HepG2 (cell line): ENCODE data around the gene PPHLN1. TPM values are rescaled to one million over a fixed set of nuclear protein-coding genes. Genes with fewer than 3 reads are reported as not detected.

ENCODE experiments used
- ATAC-seq: fragments of 200-7000 bp; cut with Tn5 transposase; 3 replicates; pipeline ENCODE4 v1.9.1; 2020; ENCODE audit warnings: mild to moderate bottlenecking, moderate library complexity
- BruUV-seq: library from RNA; stranded (reverse); fragments of 400-500 nt; replicated peaks from 2 replicates; lab custom pipeline; 2021; lab: Mats Ljungman, UMichigan
- CTCF ChIA-PET: fragments of 300-600 bp; formaldehyde crosslinking; extraction: SDS; loops from one replicate; lab custom pipeline; 2021; ENCODE audit warnings: low total read pairs, inconsistent platforms, low intra/inter-chr PET ratio; lab: Yijun Ruan, JAX
- POLR2A ChIA-PET: fragments of 350-600 bp; sonication (Branson Sonifier 250); formaldehyde crosslinking; loops from one replicate; lab custom pipeline; 2020; ENCODE audit warnings: antibody characterized with exemption, inconsistent platforms; lab: Yijun Ruan, JAX
- DNase-seq: peaks from one replicate; pipeline ENCODE4 v3.0.0-alpha.2; 2015; ENCODE audit warnings: low spot score
- FAIRE-seq: peaks from 3 replicates; lab custom pipeline; 2011; peaks lifted over from hg19 to GRCh38; lab: Jason Lieb, UNC
- H2AFZ ChIP-seq: one replicate; pipeline ENCODE4 v1.6.1; 2011; ENCODE audit warnings: low read length, inconsistent platforms
- H3K27ac ChIP-seq: fragments of 300-600 bp; 3 replicates; pipeline ENCODE4 v1.8.0; 2011; ENCODE audit warnings: mixed run types, mild to moderate bottlenecking, mixed read lengths, low read length, inconsistent platforms; ENCODE audit not compliant: insufficient read depth; ENCODE audit errors: extremely low read length
- H3K27me3 ChIP-seq, 2 experiments: fragments of 200-600 bp in 1 of 2; 2 replicates in 1 of 2; 3 replicates in 1 of 2; pipeline versions ENCODE4 v1.6.0 to v1.8.0; 2011; ENCODE audit warnings: low read length in 2 of 2, mild to moderate bottlenecking in 2 of 2, moderate library complexity in 2 of 2, inconsistent platforms in 1 of 2; ENCODE audit not compliant: insufficient read depth in 2 of 2, control insufficient read depth in 1 of 2
- H3K36me3 ChIP-seq, 2 experiments: fragments of 200-600 bp in 1 of 2; replicated peaks in 1 of 2; 2 replicates in 1 of 2; 3 replicates in 1 of 2; pipeline versions ENCODE4 v1.5.1 to v1.8.0; 2011; ENCODE audit warnings: low read length in 2 of 2, inconsistent platforms in 1 of 2; ENCODE audit not compliant: insufficient read depth in 2 of 2, control insufficient read depth in 1 of 2
- H3K4me1 ChIP-seq: 2 replicates; pipeline ENCODE4 v1.5.1; 2012; ENCODE audit warnings: low read length, inconsistent platforms; ENCODE audit not compliant: insufficient read depth
- H3K4me2 ChIP-seq: 2 replicates; pipeline ENCODE4 v1.6.0; 2011; ENCODE audit warnings: low read depth, low read length, inconsistent platforms
- H3K4me3 ChIP-seq, 3 experiments: fragments of 200-600 bp in 1 of 3; sonication (generic), shearing (Covaris generic) in 1 of 3; replicated peaks in 1 of 3; 2 replicates each; pipeline ENCODE4 v1.5.1; 2011 to 2016; ENCODE audit warnings: low read length in 3 of 3, inconsistent platforms in 2 of 3, low read depth in 2 of 3, mild to moderate bottlenecking in 2 of 3, control low read depth in 1 of 3, mixed read lengths in 1 of 3; ENCODE audit not compliant: insufficient read depth in 1 of 3
- H3K79me2 ChIP-seq: one replicate; pipeline ENCODE4 v1.6.1; 2011; ENCODE audit warnings: low read length, inconsistent platforms; ENCODE audit not compliant: insufficient read depth
- H3K9ac ChIP-seq: 2 replicates; pipeline ENCODE4 v1.6.0; 2011; ENCODE audit warnings: mild to moderate bottlenecking, low read depth, low read length, inconsistent platforms; ENCODE audit not compliant: insufficient read depth
- H3K9me3 ChIP-seq: 2 replicates; pipeline ENCODE4 v1.5.1; 2012; ENCODE audit warnings: mild to moderate bottlenecking, low read length
- H4K20me1 ChIP-seq: 2 replicates; pipeline ENCODE4 v1.6.0; 2011; ENCODE audit warnings: inconsistent platforms, mild to moderate bottlenecking, low read length, moderate library complexity; ENCODE audit not compliant: insufficient read depth
- ATF4 ChIP-seq, 2 experiments: fragments of 450-650 bp in 1 of 2; sonication (generic) in 1 of 2; formaldehyde crosslinking; IDR thresholded peaks; 2 replicates each; pipeline versions ENCODE4 v1.5.0 to v1.8.0; 2020 to 2022; ENCODE audit warnings: mild to moderate bottlenecking in 1 of 2, missing genetic modification reagents in 1 of 2
- MAFK ChIP-seq, 2 experiments: IDR thresholded peaks in 1 of 2; conservative IDR thresholded peaks in 1 of 2; 2 replicates each; pipeline ENCODE4 v1.6.1; 2011; ENCODE audit warnings: improper control_type of control experiment in 2 of 2, low read length in 2 of 2
- MTF1 ChIP-seq: sonication (generic); formaldehyde crosslinking; IDR thresholded peaks from 2 replicates; pipeline ENCODE4 v1.5.0; 2020; ENCODE audit warnings: missing genetic modification reagents
- SAFB2 ChIP-seq: sonication (generic); formaldehyde crosslinking; IDR thresholded peaks from 2 replicates; pipeline ENCODE4 v1.5.1; 2020; ENCODE audit warnings: missing genetic modification reagents, low read depth, mild to moderate bottlenecking, borderline replicate concordance
- TCF7 ChIP-seq: sonication (generic); IDR thresholded peaks from 2 replicates; pipeline ENCODE4 v1.6.1; 2016; ENCODE audit warnings: antibody characterized with exemption, low read depth
- TIGD3 ChIP-seq: sonication (generic); formaldehyde crosslinking; IDR thresholded peaks from 2 replicates; pipeline ENCODE4 v1.5.1; 2020; ENCODE audit warnings: mild to moderate bottlenecking, missing genetic modification reagents, borderline replicate concordance
- ZBTB42 ChIP-seq: sonication (generic); formaldehyde crosslinking; IDR thresholded peaks from 2 replicates; pipeline ENCODE4 v1.5.0; 2020; ENCODE audit warnings: mild to moderate bottlenecking, missing genetic modification reagents
- ZNF18 ChIP-seq: sonication (generic); formaldehyde crosslinking; IDR thresholded peaks from 2 replicates; pipeline ENCODE4 v1.8.0; 2022; ENCODE audit warnings: mild to moderate bottlenecking, missing genetic modification reagents; ENCODE audit not compliant: insufficient replicate concordance
- ZNF34 ChIP-seq: sonication (generic); formaldehyde crosslinking; IDR thresholded peaks from 2 replicates; pipeline ENCODE4 v1.4.0; 2020; ENCODE audit warnings: mild to moderate bottlenecking, missing genetic modification reagents, borderline replicate concordance
- ZNF432 ChIP-seq: sonication (generic); formaldehyde crosslinking; IDR thresholded peaks from 2 replicates; pipeline ENCODE4 v1.5.0; 2020; ENCODE audit warnings: missing genetic modification reagents, mild to moderate bottlenecking, borderline replicate concordance
- ZNF451 ChIP-seq: sonication (generic); formaldehyde crosslinking; IDR thresholded peaks from 2 replicates; pipeline ENCODE4 v1.5.0; 2020; ENCODE audit warnings: mild to moderate bottlenecking, missing genetic modification reagents
- WGBS: methylation state at CpG from one replicate; pipeline ENCODE4 v1.1.6; 2017; ENCODE audit warnings: low lambda C conversion rate; 5-methylcytosine and 5-hydroxymethylcytosine counted together
- in situ Hi-C: cut with HindIII; loops from 2 replicates; pipeline ENCODE4 v1.10.0; 2017; ENCODE audit warnings: low pct_unique_long_range_greater_than_20kb; ENCODE audit not compliant: extremely low pct_ligation_motif_present
- intact Hi-C: fragments of 100-400 bp; cut with micrococcal nuclease; formaldehyde crosslinking; loops from one replicate; pipeline ENCODE4 v1.10.0; 2022; ENCODE audit not compliant: unreplicated experiment
- polyA plus RNA-seq, 8 experiments: library from polyadenylated mRNA; depleted of rRNA in 3 of 8; stranded (reverse) in 7 of 8; unstranded in 1 of 8; fragments of >200 nt; fragmentation: Illumina TruSeq in 4 of 8; extraction: Trizol in 4 of 8; gene quantifications; 2 replicates each; pipeline versions ENCODE4 v1.2.1 to v1.2.3, GENCODE V29; 2011 to 2016; ENCODE audit warnings: low read depth in 4 of 8, missing spikeins in 1 of 8, mixed read lengths in 1 of 8; ENCODE audit not compliant: insufficient read depth in 1 of 8
- total RNA-seq, 5 experiments: library from RNA; depleted of rRNA; stranded (reverse); fragments of >200 nt; fragmentation: Illumina TruSeq; extraction: Trizol; gene quantifications; 2 replicates each; pipeline ENCODE4 v1.2.3, GENCODE V29; 2016; ENCODE audit warnings: low read depth in 1 of 5

Gene PPHLN1
- total and polyA plus RNA-seq, 2 of the 13 experiments (the other 11 are each of a cell fraction or from before 2014, with no cell fraction given) = 43.4 to 66.0 TPM

GRCh38 chr12:42396473-42397259 is 70.7 kb downstream of the PPHLN1 start:
- H3K27me3 ChIP-seq = no peaks in the 10 kb centered on the region
- ChIA-PET CTCF (no interaction called here), POLR2A (no interaction called here)
- ATAC-seq = no peak
- no peak overlapping the region for H3K9ac ChIP-seq
- 96% methylated on average over 3 of the region's 3 CpGs for WGBS
- intact Hi-C loops (no loop called here), in situ Hi-C loops (no loop called here)
- no peak for TF ChIP-seq ZBTB42 (CRISPR knock-in tag)
- no peak for TF ChIP-seq ZNF34 (CRISPR knock-in tag)
- no peak for TF ChIP-seq SAFB2 (CRISPR knock-in tag)
- no peak for FAIRE-seq
- no peaks in the 10 kb centered on the region for H3K9me3 ChIP-seq
- no peak overlapping the region for H2AFZ ChIP-seq
- H3K4me2 ChIP-seq = no peak overlapping the region
- no peak overlapping the region for H3K27ac ChIP-seq
- H4K20me1 ChIP-seq = no peaks in the 10 kb centered on the region
- no peak for DNase-seq
- H3K4me3 ChIP-seq = no peak overlapping the region
- peaks cover 2 to 30% of the 10 kb centered on the region in 2 experiments; a peak in 3 of 5 replicates for H3K36me3 ChIP-seq
- no TSS peak for BruUV-seq
- no peaks in the 10 kb centered on the region for H3K79me2 ChIP-seq
- no peaks in the 10 kb centered on the region for H3K4me1 ChIP-seq

- Histone ChIP-seq H3K79me2 (no peaks in the 10 kb centered on the region), H3K4me2 (no peak overlapping the region), H4K20me1 (no peaks in the 10 kb centered on the region), H3K36me3 (peaks cover 5 to 26% of the 10 kb centered on the region in 2 experiments; a peak in 4 of 5 replicates), H2AFZ (no peak overlapping the region), H3K9ac (no peak overlapping the region), H3K27me3 (no peaks in the 10 kb centered on the region), H3K4me3 (no peak overlapping the region), H3K27ac (no peak overlapping the region), H3K9me3 (no peaks in the 10 kb centered on the region), H3K4me1 (no peaks in the 10 kb centered on the region)
- ATAC-seq = no peak
- CTCF ChIA-PET = no interaction called here
- POLR2A ChIA-PET = no interaction called here
- no TSS peak for BruUV-seq
- no peak for FAIRE-seq
- DNase-seq = no peak
- intact Hi-C loops (no loop called here), in situ Hi-C loops (no loop called here)
- TF ChIP-seq ZNF432 (CRISPR knock-in tag) = no peak
- TF ChIP-seq TIGD3 = no peak
- no peak for TF ChIP-seq MAFK (conservative IDR thresholded peaks at IDR 0.05 in 1 of 2, IDR thresholded peaks at IDR 0.05 in 1 of 2; ENCODE audit: low read length in 2 of 2)
- TF ChIP-seq TCF7 = no peak
- TF ChIP-seq ZNF451 (CRISPR knock-in tag) = no peak
- no peak for TF ChIP-seq MTF1
- no peak for TF ChIP-seq ATF4 (CRISPR knock-in tag; IDR thresholded peaks at IDR 0.05)
- no peak for TF ChIP-seq ZNF18 (CRISPR knock-in tag)
Measured at GRCh38 chr12:42402821-42403411, 76.9 kb downstream of the PPHLN1 start.
